IMR-90 (cell line): ENCODE data around the gene HIGD1C.

Source experiments
- BHLHE40 ChIP-seq: fragments of 150-350 bp; IDR thresholded peaks from 2 replicates; pipeline ENCODE4 v1.6.1; 2016; ENCODE audit warnings: mild to moderate bottlenecking, low read depth, low read length
- CTCF ChIP-seq: conservative IDR thresholded peaks from 2 replicates; pipeline ENCODE4 v1.5.1; 2012; ENCODE audit warnings: mild to moderate bottlenecking, low read depth, low read length, improper control_type of control experiment
- ELK1 ChIP-seq: fragments of 150-350 bp; IDR thresholded peaks from 2 replicates; pipeline ENCODE4 v1.6.1; 2016; ENCODE audit warnings: low read depth, mild to moderate bottlenecking, low read length, moderate library complexity, borderline replicate concordance
- POLR2A ChIP-seq: IDR thresholded peaks from 2 replicates; pipeline ENCODE4 v1.6.1; 2012; ENCODE audit warnings: mild to moderate bottlenecking, low read depth, low read length
- RAD21 ChIP-seq: IDR thresholded peaks from 2 replicates; pipeline ENCODE4 v1.6.1; 2012; ENCODE audit warnings: low read length, improper control_type of control experiment
- RCOR1 ChIP-seq: IDR thresholded peaks from 2 replicates; pipeline ENCODE4 v1.6.1; 2012; ENCODE audit warnings: mild to moderate bottlenecking, low read length, improper control_type of control experiment; ENCODE audit not compliant: insufficient replicate concordance

GRCh38 chr12:50932787-50933280 is 19.5 kb upstream of the HIGD1C start:
- TF ChIP-seq BHLHE40 (no peak), CTCF (no peak), POLR2A (no peak), ELK1 (no peak), RAD21 (no peak), RCOR1 (no peak)
